ENCODE measurements around the gene FIBCD1.

FIBCD1 gene

GRCh38 chr9:130937146-130938076 is 1.6 kb downstream of the FIBCD1 start:
- Mint-ChIP-seq H3K27ac (no peak overlapping the region), H3K4me3 (peak overlapping the region in 1 of 2 donors; percentile 52)

GRCh38 chr9:130936285-130937117 is 2.5 kb downstream of the FIBCD1 start:
- Mint-ChIP-seq H3K9me3 (no peaks in the 10 kb centered on the region), H3K27me3 (peaks cover 96% of the 10 kb centered on the region), H3K4me1 (peaks cover 31% of the 10 kb centered on the region), H3K27ac (no peak overlapping the region), H3K4me3 (peak overlapping the region in 1 of 2 donors; percentile 9)
- ATAC-seq (no peak), DNase-seq (no peak)

More at GRCh38 chr9:130937146-130938076, 1.6 kb downstream of the FIBCD1 start:
- peaks cover 96% of the 10 kb centered on the region for H3K27me3 Mint-ChIP-seq
- H3K9me3 Mint-ChIP-seq, result no peaks in the 10 kb centered on the region
- ATAC-seq, result no peak
- H3K4me1 Mint-ChIP-seq, result peaks cover 31% of the 10 kb centered on the region
- no peak for DNase-seq

- DNase-seq, result no peak
- Mint-ChIP-seq H3K4me1 (peaks cover 25% of the 10 kb centered on the region), H3K27ac (no peak overlapping the region), H3K27me3 (peaks cover 95% of the 10 kb centered on the region), H3K9me3 (no peaks in the 10 kb centered on the region), H3K4me3 (no peak overlapping the region)
- ATAC-seq, result no peak
Observed at GRCh38 chr9:130935648-130936271, 3.3 kb downstream of the FIBCD1 start.

GRCh38 chr9:130934702-130935647 is 4.1 kb downstream of the FIBCD1 start:
- ATAC-seq, result no peak
- no peaks in the 10 kb centered on the region for H3K9me3 Mint-ChIP-seq
- H3K4me3 Mint-ChIP-seq, result no peak overlapping the region
- H3K4me1 Mint-ChIP-seq, result peaks cover 17% of the 10 kb centered on the region
- no peak overlapping the region for H3K27ac Mint-ChIP-seq
- no peak for DNase-seq
- peaks cover 94% of the 10 kb centered on the region for H3K27me3 Mint-ChIP-seq

GRCh38 chr9:130934246-130934645 is 4.8 kb downstream of the FIBCD1 start:
- ATAC-seq, result no peak
- peaks cover 93% of the 10 kb centered on the region for H3K27me3 Mint-ChIP-seq
- H3K9me3 Mint-ChIP-seq, result no peaks in the 10 kb centered on the region
- no peak overlapping the region for H3K4me3 Mint-ChIP-seq
- no peak for DNase-seq
- H3K27ac Mint-ChIP-seq, result no peak overlapping the region
- peaks cover 15% of the 10 kb centered on the region for H3K4me1 Mint-ChIP-seq

GRCh38 chr9:130933114-130934046 is 5.7 kb downstream of the FIBCD1 start:
- DNase-seq (no peak), ATAC-seq (no peak)
- peaks cover 9% of the 10 kb centered on the region for H3K4me1 Mint-ChIP-seq
- no peak overlapping the region for H3K27ac Mint-ChIP-seq
- peaks cover 84% of the 10 kb centered on the region for H3K27me3 Mint-ChIP-seq
- H3K4me3 Mint-ChIP-seq, result no peak overlapping the region
- no peaks in the 10 kb centered on the region for H3K9me3 Mint-ChIP-seq

GRCh38 chr9:130932255-130933079 is 6.6 kb downstream of the FIBCD1 start:
- Mint-ChIP-seq H3K4me1 (peaks cover 9% of the 10 kb centered on the region), H3K27ac (no peak overlapping the region), H3K4me3 (no peak overlapping the region), H3K9me3 (no peaks in the 10 kb centered on the region), H3K27me3 (peaks cover 77% of the 10 kb centered on the region)
- ATAC-seq (peak; percentile 25), DNase-seq (no peak)

- H3K27ac Mint-ChIP-seq, result no peak overlapping the region
- H3K4me1 Mint-ChIP-seq, result peaks cover 9% of the 10 kb centered on the region
- peaks cover 69% of the 10 kb centered on the region for H3K27me3 Mint-ChIP-seq
- ATAC-seq (no peak), DNase-seq (no peak)
- no peak overlapping the region for H3K4me3 Mint-ChIP-seq
- H3K9me3 Mint-ChIP-seq, result no peaks in the 10 kb centered on the region
Observed at GRCh38 chr9:130931508-130932254, 7.4 kb downstream of the FIBCD1 start.

- Mint-ChIP-seq H3K27ac (no peak overlapping the region), H3K4me1 (peaks cover 9% of the 10 kb centered on the region), H3K4me3 (no peak overlapping the region), H3K27me3 (peaks cover 61% of the 10 kb centered on the region), H3K9me3 (no peaks in the 10 kb centered on the region)
- DNase-seq (no peak), ATAC-seq (no peak)
Observed at GRCh38 chr9:130930804-130931349, 8.2 kb downstream of the FIBCD1 start.

GRCh38 chr9:130930132-130930803 is 8.8 kb downstream of the FIBCD1 start:
- Mint-ChIP-seq H3K27me3 (peaks cover 55% of the 10 kb centered on the region), H3K4me3 (no peak overlapping the region), H3K9me3 (no peaks in the 10 kb centered on the region), H3K27ac (no peak overlapping the region), H3K4me1 (peaks cover 9% of the 10 kb centered on the region)
- DNase-seq (no peak), ATAC-seq (no peak)

GRCh38 chr9:130929571-130930038 is 9.4 kb downstream of the FIBCD1 start:
- ATAC-seq (no peak), DNase-seq (no peak)
- Mint-ChIP-seq H3K27me3 (peaks cover 48% of the 10 kb centered on the region), H3K9me3 (no peaks in the 10 kb centered on the region), H3K4me3 (no peak overlapping the region), H3K27ac (peak overlapping the region in 1 of 2 donors; percentile 69), H3K4me1 (peaks cover 9% of the 10 kb centered on the region)
